Adipose tissue (tissue), 3 donors: ENCODE data around the gene PDZRN3. TPM values are rescaled to one million over a fixed set of nuclear protein-coding genes. Genes with fewer than 3 reads are reported as not detected.

ENCODE experiments used
- H3K27ac ChIP-seq: one replicate; pipeline ENCODE4 v1.5.1; 2013; ENCODE audit warnings: low read depth, low read length
- WGBS, 3 donors: extraction: QIAGEN DNeasy Blood & Tissue Kit; methylation state at CpG; one replicate each; pipeline ENCODE4 v1.1.7; 2013; 5-methylcytosine and 5-hydroxymethylcytosine counted together
- polyA plus RNA-seq, 3 donors: library from polyadenylated mRNA; stranded (reverse); fragments of 200-250 nt; gene quantifications; one replicate each; pipeline ENCODE4 v1.2.3, GENCODE V29; 2013
- donor health status: healthy with polysubstance abuse.
- donor health status: Bipolar disorder and iron deficiency.
- donor health status: healthy.

PDZRN3 gene
- polyA plus RNA-seq, 3 donors, result 6.6 to 45.8 (median 30.8) TPM

DNA sequence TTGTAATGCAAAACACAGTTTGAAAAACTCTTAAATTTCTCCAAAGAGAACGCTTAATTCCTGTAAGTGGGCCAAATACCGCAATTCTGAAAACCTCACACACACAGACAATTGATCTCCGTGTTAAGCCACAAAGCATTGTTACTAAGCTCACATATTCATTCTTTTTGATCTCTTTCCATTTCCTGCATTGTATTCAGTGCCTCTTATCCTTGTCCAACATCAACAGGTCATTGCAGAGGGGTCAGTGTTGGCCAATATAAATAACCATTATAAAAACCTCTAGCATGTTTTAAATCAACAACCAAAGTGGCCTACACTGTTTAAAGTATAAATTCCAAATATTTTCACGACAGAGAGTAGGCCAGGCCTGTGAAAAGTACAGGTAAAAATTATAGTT, 171.1 kb downstream of the PDZRN3 start:
- no peak overlapping the region for H3K27ac ChIP-seq

GRCh38 chr3:73452729-73453128, 172.0 kb downstream of the PDZRN3 start:
- 63 to 87% (median 87%) methylated on average over 3 of the region's 3 CpGs for WGBS, 3 donors
- no peak overlapping the region for H3K27ac ChIP-seq

More for the DNA sequence above, 171.1 kb downstream of the PDZRN3 start:
- 72 to 78% (median 76%) methylated on average over 4 of the region's 4 CpGs for WGBS, 3 donors

GRCh38 chr3:73451301-73451944, 173.3 kb downstream of the PDZRN3 start:
- H3K27ac ChIP-seq, result no peak overlapping the region
- 27 to 57% (median 46%) methylated on average over 3 of the region's 3 CpGs for WGBS, 3 donors

DNA sequence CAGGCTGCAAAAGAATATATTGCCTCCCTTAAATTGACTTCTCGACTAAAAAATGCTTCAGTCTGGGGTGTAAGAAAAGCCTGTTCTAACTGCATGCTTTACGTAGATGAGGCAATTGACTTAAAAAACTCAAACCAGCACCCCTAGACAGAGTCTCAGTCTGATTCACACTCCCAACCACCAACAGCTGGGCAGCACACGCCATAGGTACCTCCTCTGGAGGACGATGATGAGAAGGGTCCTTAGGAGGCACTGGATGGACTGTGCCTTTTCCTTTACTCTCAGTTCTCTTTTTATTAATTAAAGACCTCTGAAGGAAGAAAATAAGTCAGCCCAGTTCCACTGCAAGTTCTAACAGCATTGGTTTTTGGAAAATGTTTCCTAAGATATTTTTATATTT, 175.0 kb downstream of the PDZRN3 start:
- 68 to 72% (median 69%) methylated on average over 4 of the region's 4 CpGs for WGBS, 3 donors

GRCh38 chr3:73448761-73449301, 175.9 kb downstream of the PDZRN3 start:
- H3K27ac ChIP-seq, result no peak overlapping the region
- 80 to 84% (median 83%) methylated on average over 4 of the region's 4 CpGs for WGBS, 3 donors

More for the DNA sequence above, 175.0 kb downstream of the PDZRN3 start:
- H3K27ac ChIP-seq, result no peak overlapping the region

DNA sequence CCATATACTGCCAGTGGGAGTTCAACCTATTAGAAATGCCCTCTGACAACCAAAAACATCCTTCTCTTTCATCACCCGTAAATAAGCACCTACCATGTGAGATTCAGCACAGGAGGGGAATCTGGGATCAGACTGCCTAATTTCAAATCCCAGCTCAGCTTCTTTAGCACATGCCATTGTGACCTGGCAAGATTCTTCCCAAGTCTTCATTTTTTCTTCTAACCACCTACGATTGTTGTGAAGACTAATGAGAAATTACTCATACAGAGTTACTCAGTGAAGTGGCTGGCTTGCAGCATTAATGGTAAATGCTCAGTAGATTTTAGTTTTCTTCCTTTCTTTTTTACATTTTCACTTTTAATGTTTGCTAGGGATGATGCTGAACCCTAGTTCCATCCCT, 176.7 kb downstream of the PDZRN3 start:
- H3K27ac ChIP-seq, result no peak overlapping the region

DNA sequence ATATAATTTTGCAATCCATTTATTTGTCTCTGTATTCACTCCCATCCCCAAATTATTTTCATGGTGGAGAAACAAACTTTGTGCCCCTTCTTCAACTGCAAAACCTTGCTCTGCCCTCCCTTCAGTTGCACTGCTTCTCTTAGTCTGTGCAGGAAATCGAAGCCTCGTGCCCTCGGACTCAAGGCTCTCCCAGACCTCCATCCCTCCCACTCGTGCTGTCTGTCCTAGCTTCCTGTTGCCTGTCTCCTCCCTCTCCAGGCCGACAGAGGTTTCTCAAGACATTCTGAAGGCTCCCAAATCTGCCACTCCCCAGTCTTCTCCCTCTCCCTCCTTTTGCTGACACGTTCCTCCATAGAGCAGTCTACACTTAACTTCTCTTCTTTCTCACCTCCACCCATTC, 177.6 kb downstream of the PDZRN3 start:
- WGBS, 3 donors, result 32 to 76% (median 37%) methylated on average over 6 of the region's 6 CpGs
- no peak overlapping the region for H3K27ac ChIP-seq

More for the DNA sequence above, 176.7 kb downstream of the PDZRN3 start:
- WGBS, 3 donors, result 89 to 95% (median 93%) methylated on average over 2 of the region's 2 CpGs

DNA sequence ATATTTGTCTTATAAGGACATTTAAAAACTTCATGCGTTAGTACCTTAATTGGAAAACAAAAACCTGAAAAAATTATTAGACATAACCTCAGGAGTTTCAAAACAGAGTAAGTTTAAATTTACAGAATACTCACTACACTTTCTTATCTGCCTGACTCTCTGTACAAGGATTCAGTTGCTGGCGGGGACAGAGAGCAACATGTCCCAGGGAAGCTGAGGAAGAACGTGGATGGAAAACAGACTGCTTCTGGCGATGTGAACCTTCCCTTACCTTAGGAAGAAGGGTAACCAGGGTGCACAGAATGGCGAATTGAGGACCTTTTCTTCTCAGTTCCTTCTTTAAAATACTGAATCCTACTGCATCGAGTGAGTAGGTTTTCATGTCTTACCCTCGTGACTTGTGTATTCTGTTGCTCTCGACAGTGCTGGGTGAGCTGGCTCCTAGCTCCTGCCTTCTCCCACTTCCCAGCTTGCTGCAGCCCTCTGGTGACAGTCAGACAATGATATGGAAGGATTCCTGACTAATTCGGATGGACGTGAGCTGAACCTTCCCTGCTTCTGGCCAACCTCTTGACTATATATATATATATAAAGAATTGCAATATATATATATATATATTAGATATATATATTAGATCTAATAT, 178.2 kb downstream of the PDZRN3 start:
- 90 to 92% (median 91%) methylated on average over 10 of the region's 10 CpGs for WGBS, 3 donors

DNA sequence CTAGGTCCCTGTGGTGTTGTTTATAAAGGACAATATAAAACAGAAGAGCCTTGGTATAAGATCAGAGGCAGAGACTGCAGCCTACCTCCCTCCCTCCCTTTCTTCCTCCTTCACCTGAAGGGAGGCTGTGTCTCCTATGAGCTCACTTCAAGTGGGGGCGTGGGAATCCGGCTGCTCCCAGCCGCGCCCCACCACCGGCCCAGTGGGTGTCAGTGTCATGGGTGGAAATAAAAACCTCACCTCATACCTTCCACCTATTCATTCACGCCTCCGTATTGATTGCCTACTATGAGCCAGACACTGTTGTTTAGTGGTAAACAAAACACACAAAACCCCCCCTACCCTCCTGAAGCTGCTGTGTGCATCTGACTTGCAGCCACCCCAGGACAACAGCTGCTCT, 181.9 kb downstream of the PDZRN3 start:
- H3K27ac ChIP-seq, result no peak overlapping the region
- 96 to 98% (median 96%) methylated on average over 7 of the region's 7 CpGs for WGBS, 3 donors

More for the DNA sequence above, 178.2 kb downstream of the PDZRN3 start:
- no peak overlapping the region for H3K27ac ChIP-seq

DNA sequence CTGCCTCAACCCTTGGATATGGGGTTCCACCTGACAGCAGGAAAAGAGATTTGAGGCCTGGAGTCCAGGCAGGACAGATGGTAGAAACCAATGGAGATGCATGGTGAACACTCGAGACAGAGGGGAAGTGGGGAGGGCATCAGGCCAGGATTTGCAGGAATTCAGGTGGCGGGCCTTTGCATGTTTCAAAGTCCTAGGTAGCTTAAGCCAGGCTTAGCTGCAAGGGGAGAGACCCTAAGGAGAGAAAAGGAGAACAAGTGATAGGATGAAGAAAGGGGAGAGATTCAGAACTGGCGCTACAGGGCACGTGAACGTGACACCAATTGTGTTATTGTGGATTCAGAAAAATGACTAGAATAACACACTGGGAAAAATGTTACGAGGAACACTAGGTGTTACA, 182.6 kb downstream of the PDZRN3 start:
- H3K27ac ChIP-seq, result no peak overlapping the region
- WGBS, 3 donors, result 84 to 91% (median 87%) methylated on average over 6 of the region's 6 CpGs

DNA sequence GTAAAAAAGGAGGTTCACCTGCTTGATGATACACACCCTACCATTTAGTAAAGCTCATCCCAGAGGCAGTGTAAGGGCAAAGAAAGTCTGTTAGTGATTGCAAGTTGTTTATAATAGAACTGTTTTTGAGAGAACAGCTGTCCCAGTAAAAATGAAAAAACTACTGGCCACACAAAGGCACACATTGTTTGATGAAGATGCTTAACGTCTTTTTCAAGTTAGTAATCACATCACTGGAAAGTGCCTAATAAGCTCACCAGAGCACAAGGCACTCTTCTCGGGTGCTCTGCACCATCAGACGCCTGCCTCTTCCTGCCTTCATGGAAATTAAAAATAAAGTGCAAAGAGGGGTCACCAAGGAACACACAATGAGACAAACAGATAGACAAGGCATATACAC, 186.9 kb downstream of the PDZRN3 start:
- H3K27ac ChIP-seq, result no peak overlapping the region

GRCh38 chr3:73435055-73435454, 189.7 kb downstream of the PDZRN3 start:
- 74 to 78% (median 75%) methylated on average over 11 of the region's 11 CpGs for WGBS, 3 donors
- H3K27ac ChIP-seq, result no peak overlapping the region

More for the DNA sequence above, 186.9 kb downstream of the PDZRN3 start:
- 66 to 75% (median 69%) methylated on average over 3 of the region's 3 CpGs for WGBS, 3 donors

GRCh38 chr3:73433687-73434086, 191.1 kb downstream of the PDZRN3 start:
- no peak overlapping the region for H3K27ac ChIP-seq
- 60 to 66% (median 63%) methylated on average over 14 of the region's 14 CpGs for WGBS, 3 donors

GRCh38 chr3:73433079-73433478, 191.7 kb downstream of the PDZRN3 start:
- H3K27ac ChIP-seq, result no peak overlapping the region
- 71 to 81% (median 77%) methylated on average over 2 of the region's 2 CpGs for WGBS, 3 donors

DNA sequence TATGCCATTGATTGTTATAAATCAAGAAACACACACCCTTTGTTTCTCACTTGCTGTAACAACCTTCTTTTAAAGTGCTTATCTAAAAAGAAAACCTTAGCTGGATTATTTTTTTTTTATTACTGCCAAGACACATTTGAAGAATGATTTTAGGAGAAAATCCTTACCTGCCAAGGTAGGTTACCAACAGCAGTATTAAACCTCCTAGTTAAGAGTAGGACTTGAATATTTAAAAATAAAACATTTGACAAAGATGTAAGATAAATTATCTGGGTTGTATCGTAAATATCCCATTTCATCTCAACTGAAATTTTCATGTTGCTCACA, 192.1 kb downstream of the PDZRN3 start:
- H3K27ac ChIP-seq, result no peak overlapping the region
- 75 to 78% (median 77%) methylated on average over 1 of the region's 1 CpG for WGBS, 3 donors

DNA sequence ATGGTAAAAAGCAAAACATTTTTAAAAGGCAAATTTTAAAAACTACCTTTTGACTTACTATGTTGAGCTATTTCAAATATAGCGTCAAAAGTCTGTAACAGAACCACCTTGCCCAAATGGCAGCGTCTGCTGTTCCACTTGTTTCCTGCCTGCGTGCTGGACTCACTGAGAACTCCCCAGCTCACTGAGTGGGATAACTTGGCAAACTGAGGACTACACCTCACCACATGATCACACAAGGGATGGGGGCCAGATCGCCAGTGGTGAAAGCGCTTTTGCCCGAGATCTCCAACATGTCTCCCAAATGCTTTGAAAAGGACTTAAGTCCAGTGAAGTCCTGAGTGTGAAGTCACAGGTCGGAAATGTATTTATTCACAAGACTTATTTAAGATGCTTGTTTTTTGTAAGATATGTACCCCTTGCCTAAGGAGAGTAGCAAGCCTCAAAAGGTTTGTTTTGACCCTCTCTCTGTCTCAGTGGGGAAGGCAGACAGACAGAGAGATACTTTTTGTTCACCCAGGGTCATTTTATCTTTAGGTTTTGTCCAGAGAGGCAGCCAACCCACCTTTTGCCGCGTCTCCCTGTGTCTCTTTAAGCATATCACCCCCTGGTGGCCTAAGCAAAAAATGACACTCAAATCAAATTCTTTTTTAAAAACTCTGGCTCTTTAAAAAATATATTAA, 192.6 kb downstream of the PDZRN3 start:
- 48 to 66% (median 54%) methylated on average over 9 of the region's 9 CpGs for WGBS, 3 donors

DNA sequence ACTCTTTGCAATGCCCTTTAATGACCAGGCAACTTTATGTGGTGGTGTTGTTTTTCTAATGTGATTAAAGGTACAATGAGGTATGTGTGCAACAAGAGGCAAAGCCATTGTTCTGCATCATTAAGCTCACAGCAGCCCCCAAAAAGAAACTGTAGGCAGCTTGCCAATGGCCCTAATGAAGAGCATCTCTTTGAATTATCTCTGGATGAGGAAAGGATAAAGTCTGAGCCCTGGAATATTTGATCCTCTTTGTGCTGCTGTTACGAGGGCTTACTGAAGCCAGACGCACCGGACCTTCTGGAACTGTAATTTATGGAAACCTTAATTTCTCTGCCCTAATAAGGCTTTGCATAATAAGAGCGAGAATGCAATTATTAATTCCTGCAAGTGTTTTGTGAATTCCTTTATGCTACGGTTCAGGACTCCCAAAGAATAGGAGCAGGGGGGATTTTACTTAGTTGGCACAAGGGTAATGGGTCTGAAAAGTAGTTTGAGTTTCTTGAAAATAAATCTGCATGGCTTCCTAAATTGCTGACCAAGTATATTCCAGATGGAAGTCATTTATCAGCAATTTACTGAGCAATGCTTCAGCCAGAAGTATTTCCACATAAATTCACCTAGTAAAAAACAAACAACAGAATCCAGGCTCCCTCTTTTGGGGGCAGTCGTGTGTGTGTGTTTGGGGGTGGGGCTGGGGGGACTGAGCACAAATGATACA, 193.4 kb downstream of the PDZRN3 start:
- WGBS, 3 donors, result 57 to 79% (median 67%) methylated on average over 6 of the region's 6 CpGs
- no peak overlapping the region for H3K27ac ChIP-seq

More for the DNA sequence above, 192.6 kb downstream of the PDZRN3 start:
- no peak overlapping the region for H3K27ac ChIP-seq

- H3K27ac ChIP-seq, result no peak overlapping the region
- WGBS, 3 donors, result 72 to 87% (median 85%) methylated on average over 11 of the region's 11 CpGs
Observed at GRCh38 chr3:73427048-73427706, 197.6 kb downstream of the PDZRN3 start.
